Measurements from ENCODE around the gene LGR4. TPM values are rescaled to one million over a fixed set of nuclear protein-coding genes. Genes with fewer than 3 reads are reported as not detected.

LGR4 gene
- total and polyA plus RNA-seq, 4 donors = 4.6 to 25.7 (median 21.5) TPM

GRCh38 chr11:27444801-27445215 is 27.8 kb downstream of the LGR4 start:
- intact Hi-C loops (cut with DNase I) = no loop called here
- Histone ChIP-seq H3K4me3 (ENCODE audit: low read length in 2 of 2) (no peak overlapping the region), H3K27me3 (ENCODE audit: control insufficient read depth in 1 of 2, insufficient read depth in 2 of 2, low read length in 1 of 2) (no peaks in the 10 kb centered on the region), H3K27ac (ENCODE audit: low read depth in 1 of 2, low read length in 2 of 2) (no peak overlapping the region), H3K9me3 (ENCODE audit: control insufficient read depth, low read length) (no peaks in the 10 kb centered on the region), H3K4me1 (ENCODE audit: control insufficient read depth in 1 of 2, insufficient read depth in 2 of 2, low read length in 2 of 2) (peaks cover 0 to 3% of the 10 kb centered on the region in 2 donors), H3K36me3 (ENCODE audit: control insufficient read depth in 1 of 2, insufficient read depth in 2 of 2, low read length in 1 of 2) (no peaks in the 10 kb centered on the region)
- DNase-seq (no peak), ATAC-seq (ENCODE audit: low FRiP score) (no peak)
- 79 to 94% methylated on average over 2 of the region's 2 CpGs for WGBS, 2 donors

GRCh38 chr11:27443746-27444507 is 28.7 kb downstream of the LGR4 start:
- intact Hi-C loops (cut with DNase I) = no loop called here
- ATAC-seq (ENCODE audit: low FRiP score) (no peak), DNase-seq (no peak)
- 50 to 63% methylated on average over 5 of the region's 5 CpGs for WGBS, 2 donors
- no peaks in the 10 kb centered on the region for H3K9me3 ChIP-seq (ENCODE audit: control insufficient read depth, low read length)
- no peak overlapping the region for H3K4me3 ChIP-seq (ENCODE audit: low read length in 2 of 2)
- H3K27ac ChIP-seq (ENCODE audit: low read depth in 1 of 2, low read length in 2 of 2) = no peak overlapping the region
- H3K36me3 ChIP-seq (ENCODE audit: control insufficient read depth in 1 of 2, insufficient read depth in 2 of 2, low read length in 1 of 2) = no peaks in the 10 kb centered on the region
- H3K4me1 ChIP-seq (ENCODE audit: control insufficient read depth in 1 of 2, insufficient read depth in 2 of 2, low read length in 2 of 2) = peaks cover 0 to 3% of the 10 kb centered on the region in 2 donors
- no peaks in the 10 kb centered on the region for H3K27me3 ChIP-seq (ENCODE audit: control insufficient read depth in 1 of 2, insufficient read depth in 2 of 2, low read length in 1 of 2)

- no peaks in the 10 kb centered on the region for H3K36me3 ChIP-seq (ENCODE audit: control insufficient read depth in 1 of 2, insufficient read depth in 2 of 2, low read length in 1 of 2)
- ATAC-seq (ENCODE audit: low FRiP score) = no peak
- WGBS, 2 donors = 72 to 78% methylated on average over 4 of the region's 4 CpGs
- no peak overlapping the region for H3K4me3 ChIP-seq (ENCODE audit: low read length in 2 of 2)
- intact Hi-C loops (cut with DNase I) = no loop called here
- no peaks in the 10 kb centered on the region for H3K9me3 ChIP-seq (ENCODE audit: control insufficient read depth, low read length)
- H3K4me1 ChIP-seq (ENCODE audit: control insufficient read depth in 1 of 2, insufficient read depth in 2 of 2, low read length in 2 of 2) = peaks cover 0 to 3% of the 10 kb centered on the region in 2 donors
- H3K27me3 ChIP-seq (ENCODE audit: control insufficient read depth in 1 of 2, insufficient read depth in 2 of 2, low read length in 1 of 2) = no peaks in the 10 kb centered on the region
- no peak overlapping the region for H3K27ac ChIP-seq (ENCODE audit: low read depth in 1 of 2, low read length in 2 of 2)
- no peak for DNase-seq
Measured at GRCh38 chr11:27443227-27443626, 29.4 kb downstream of the LGR4 start.

GRCh38 chr11:27440090-27440489 is 32.5 kb downstream of the LGR4 start:
- no peak for DNase-seq
- Histone ChIP-seq H3K4me3 (ENCODE audit: low read length in 2 of 2) (no peak overlapping the region), H3K27ac (ENCODE audit: low read depth in 1 of 2, low read length in 2 of 2) (no peak overlapping the region), H3K4me1 (ENCODE audit: control insufficient read depth in 1 of 2, insufficient read depth in 2 of 2, low read length in 2 of 2) (peaks cover 0 to 3% of the 10 kb centered on the region in 2 donors), H3K36me3 (ENCODE audit: control insufficient read depth in 1 of 2, insufficient read depth in 2 of 2, low read length in 1 of 2) (no peaks in the 10 kb centered on the region), H3K27me3 (ENCODE audit: control insufficient read depth in 1 of 2, insufficient read depth in 2 of 2, low read length in 1 of 2) (no peaks in the 10 kb centered on the region), H3K9me3 (ENCODE audit: control insufficient read depth, low read length) (no peaks in the 10 kb centered on the region)
- ATAC-seq (ENCODE audit: low FRiP score) = no peak
- 92 to 93% methylated on average over 7 of the region's 7 CpGs for WGBS, 2 donors
- intact Hi-C loops (cut with DNase I) = no loop called here

- Histone ChIP-seq H3K27ac (ENCODE audit: low read depth in 1 of 2, low read length in 2 of 2) (no peak overlapping the region), H3K4me3 (ENCODE audit: low read length in 2 of 2) (no peak overlapping the region), H3K9me3 (ENCODE audit: control insufficient read depth, low read length) (no peaks in the 10 kb centered on the region), H3K4me1 (ENCODE audit: control insufficient read depth in 1 of 2, insufficient read depth in 2 of 2, low read length in 2 of 2) (peaks cover 0 to 3% of the 10 kb centered on the region in 2 donors), H3K36me3 (ENCODE audit: control insufficient read depth in 1 of 2, insufficient read depth in 2 of 2, low read length in 1 of 2) (no peaks in the 10 kb centered on the region), H3K27me3 (ENCODE audit: control insufficient read depth in 1 of 2, insufficient read depth in 2 of 2, low read length in 1 of 2) (no peaks in the 10 kb centered on the region)
- DNase-seq = no peak
- no peak for ATAC-seq (ENCODE audit: low FRiP score)
- intact Hi-C loops (cut with DNase I) = no loop called here
- 94% methylated on average over 3 of the region's 3 CpGs for WGBS, 2 donors
Measured at GRCh38 chr11:27438595-27438981, 34.0 kb downstream of the LGR4 start.

GRCh38 chr11:27437829-27438594 is 34.6 kb downstream of the LGR4 start:
- no peaks in the 10 kb centered on the region for H3K9me3 ChIP-seq (ENCODE audit: control insufficient read depth, low read length)
- no peak overlapping the region for H3K4me3 ChIP-seq (ENCODE audit: low read length in 2 of 2)
- H3K36me3 ChIP-seq (ENCODE audit: control insufficient read depth in 1 of 2, insufficient read depth in 2 of 2, low read length in 1 of 2) = no peaks in the 10 kb centered on the region
- no peaks in the 10 kb centered on the region for H3K27me3 ChIP-seq (ENCODE audit: control insufficient read depth in 1 of 2, insufficient read depth in 2 of 2, low read length in 1 of 2)
- H3K4me1 ChIP-seq (ENCODE audit: control insufficient read depth in 1 of 2, insufficient read depth in 2 of 2, low read length in 2 of 2) = peaks cover 0 to 3% of the 10 kb centered on the region in 2 donors
- WGBS, 2 donors = 84 to 87% methylated on average over 5 of the region's 5 CpGs
- no peak for DNase-seq
- intact Hi-C loops (cut with DNase I) = no loop called here
- no peak overlapping the region for H3K27ac ChIP-seq (ENCODE audit: low read depth in 1 of 2, low read length in 2 of 2)
- ATAC-seq (ENCODE audit: low FRiP score) = no peak

- no peak overlapping the region for H3K27ac ChIP-seq (ENCODE audit: low read depth in 1 of 2, low read length in 2 of 2)
- ATAC-seq (ENCODE audit: low FRiP score) (no peak), DNase-seq (no peak)
- no peaks in the 10 kb centered on the region for H3K36me3 ChIP-seq (ENCODE audit: control insufficient read depth in 1 of 2, insufficient read depth in 2 of 2, low read length in 1 of 2)
- no peaks in the 10 kb centered on the region for H3K9me3 ChIP-seq (ENCODE audit: control insufficient read depth, low read length)
- H3K27me3 ChIP-seq (ENCODE audit: control insufficient read depth in 1 of 2, insufficient read depth in 2 of 2, low read length in 1 of 2) = no peaks in the 10 kb centered on the region
- H3K4me3 ChIP-seq (ENCODE audit: low read length in 2 of 2) = no peak overlapping the region
- peaks cover 0 to under 1% of the 10 kb centered on the region in 2 donors for H3K4me1 ChIP-seq (ENCODE audit: control insufficient read depth in 1 of 2, insufficient read depth in 2 of 2, low read length in 2 of 2)
- intact Hi-C loops (cut with DNase I) = no loop called here
Measured at GRCh38 chr11:27436916-27437315, 35.7 kb downstream of the LGR4 start.

- Histone ChIP-seq H3K27me3 (ENCODE audit: control insufficient read depth in 1 of 2, insufficient read depth in 2 of 2, low read length in 1 of 2) (no peaks in the 10 kb centered on the region), H3K4me3 (ENCODE audit: low read length in 2 of 2) (no peak overlapping the region), H3K4me1 (ENCODE audit: control insufficient read depth in 1 of 2, insufficient read depth in 2 of 2, low read length in 2 of 2) (no peaks in the 10 kb centered on the region), H3K27ac (ENCODE audit: low read depth in 1 of 2, low read length in 2 of 2) (no peak overlapping the region), H3K9me3 (ENCODE audit: control insufficient read depth, low read length) (no peaks in the 10 kb centered on the region), H3K36me3 (ENCODE audit: control insufficient read depth in 1 of 2, insufficient read depth in 2 of 2, low read length in 1 of 2) (no peaks in the 10 kb centered on the region)
- intact Hi-C loops (cut with DNase I) = no loop called here
- WGBS, 2 donors = 47 to 61% methylated on average over 2 of the region's 2 CpGs
- DNase-seq (no peak), ATAC-seq (ENCODE audit: low FRiP score) (no peak)
Measured at GRCh38 chr11:27433742-27434141, 38.8 kb downstream of the LGR4 start.

GRCh38 chr11:27431808-27432207 is 40.8 kb downstream of the LGR4 start:
- ATAC-seq (ENCODE audit: low FRiP score) (no peak), DNase-seq (no peak)
- H3K27me3 ChIP-seq (ENCODE audit: control insufficient read depth in 1 of 2, insufficient read depth in 2 of 2, low read length in 1 of 2) = no peaks in the 10 kb centered on the region
- no peaks in the 10 kb centered on the region for H3K36me3 ChIP-seq (ENCODE audit: control insufficient read depth in 1 of 2, insufficient read depth in 2 of 2, low read length in 1 of 2)
- no peaks in the 10 kb centered on the region for H3K4me1 ChIP-seq (ENCODE audit: control insufficient read depth in 1 of 2, insufficient read depth in 2 of 2, low read length in 2 of 2)
- intact Hi-C loops (cut with DNase I) = no loop called here
- 91 to 96% methylated on average over 2 of the region's 2 CpGs for WGBS, 2 donors
- H3K27ac ChIP-seq (ENCODE audit: low read depth in 1 of 2, low read length in 2 of 2) = no peak overlapping the region
- H3K4me3 ChIP-seq (ENCODE audit: low read length in 2 of 2) = no peak overlapping the region
- H3K9me3 ChIP-seq (ENCODE audit: control insufficient read depth, low read length) = no peaks in the 10 kb centered on the region

Data from aorta (tissue), 5 donors.